ENCODE measurements around the gene MCM3.

DNA sequence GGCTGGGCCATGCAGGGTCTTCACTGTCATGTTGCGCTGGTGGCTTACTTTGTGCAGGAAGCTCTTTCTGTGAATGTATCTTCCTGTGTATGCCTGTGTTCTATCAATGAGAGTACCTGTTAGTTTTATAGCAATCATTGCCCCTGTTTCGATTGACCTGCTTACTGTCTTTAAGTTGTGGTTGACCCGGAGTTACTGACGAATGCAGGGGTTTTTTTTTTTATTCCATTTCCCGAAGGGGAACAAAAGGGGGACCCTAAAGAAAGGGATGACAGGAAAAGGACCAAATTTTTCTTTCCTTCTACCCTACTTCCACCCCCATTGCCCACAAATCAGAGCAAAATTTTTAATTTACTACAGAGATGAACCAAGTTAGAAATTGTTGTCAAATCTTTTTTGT lies 40.1 kb downstream of the MCM3 start, which contains the start of gene IL17F:
- TF ChIP-seq, protein P1, sequence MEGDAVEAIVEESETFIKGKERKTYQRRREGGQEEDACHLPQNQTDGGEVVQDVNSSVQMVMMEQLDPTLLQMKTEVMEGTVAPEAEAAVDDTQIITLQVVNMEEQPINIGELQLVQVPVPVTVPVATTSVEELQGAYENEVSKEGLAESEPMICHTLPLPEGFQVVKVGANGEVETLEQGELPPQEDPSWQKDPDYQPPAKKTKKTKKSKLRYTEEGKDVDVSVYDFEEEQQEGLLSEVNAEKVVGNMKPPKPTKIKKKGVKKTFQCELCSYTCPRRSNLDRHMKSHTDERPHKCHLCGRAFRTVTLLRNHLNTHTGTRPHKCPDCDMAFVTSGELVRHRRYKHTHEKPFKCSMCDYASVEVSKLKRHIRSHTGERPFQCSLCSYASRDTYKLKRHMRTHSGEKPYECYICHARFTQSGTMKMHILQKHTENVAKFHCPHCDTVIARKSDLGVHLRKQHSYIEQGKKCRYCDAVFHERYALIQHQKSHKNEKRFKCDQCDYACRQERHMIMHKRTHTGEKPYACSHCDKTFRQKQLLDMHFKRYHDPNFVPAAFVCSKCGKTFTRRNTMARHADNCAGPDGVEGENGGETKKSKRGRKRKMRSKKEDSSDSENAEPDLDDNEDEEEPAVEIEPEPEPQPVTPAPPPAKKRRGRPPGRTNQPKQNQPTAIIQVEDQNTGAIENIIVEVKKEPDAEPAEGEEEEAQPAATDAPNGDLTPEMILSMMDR (IDR thresholded peaks at IDR 0.05; ENCODE audit: poor library complexity, severe bottlenecking), result no peak
- TF ChIP-seq RAD21 (conservative IDR thresholded peaks at IDR 0.05), result no peak
- TF ChIP-seq EP300 (conservative IDR thresholded peaks at IDR 0.05; ENCODE audit: poor library complexity, severe bottlenecking), result no peak
- no peak for TF ChIP-seq POLR2AphosphoS5 (IDR thresholded peaks at IDR 0.05)
- no peak for TF ChIP-seq EZH2 (IDR thresholded peaks at IDR 0.05; ENCODE audit: borderline replicate concordance, insufficient read depth, low read length, poor library complexity, severe bottlenecking)
- no peak for TF ChIP-seq SMC3 (conservative IDR thresholded peaks at IDR 0.05; ENCODE audit: poor library complexity)
